ENCODE data around the gene INPP5D. TPM values are rescaled to one million over a fixed set of nuclear protein-coding genes. Genes with fewer than 3 reads are reported as not detected.

INPP5D gene
- total and polyA plus RNA-seq, 2 of the 13 experiments (the other 11 are each of a cell fraction or from before 2014, with no cell fraction given): 16.7 to 18.0 TPM

GRCh38 chr2:233148354-233148753, 88.2 kb downstream of the INPP5D start:
- POLR2A ChIA-PET: no interaction called here
- Histone ChIP-seq H3K4me2 (ENCODE audit: low read depth, low read length) (no peak overlapping the region), H3K27me3 (ENCODE audit: control insufficient read depth in 1 of 2, insufficient read depth in 2 of 2, low read length in 2 of 2) (no peaks in the 10 kb centered on the region), H3K79me2 (ENCODE audit: insufficient read depth, low read length) (no peaks in the 10 kb centered on the region), H3K4me3 (replicated peaks in 1 of 3; ENCODE audit: insufficient read depth in 1 of 3, low read depth in 2 of 3, low read length in 3 of 3) (no peak overlapping the region), H3K27ac (ENCODE audit: extremely low read length, insufficient read depth, low read length) (no peak overlapping the region), H3K9ac (ENCODE audit: insufficient read depth, low read depth, low read length) (no peak overlapping the region), H3K4me1 (ENCODE audit: insufficient read depth, low read length) (no peaks in the 10 kb centered on the region), H3K36me3 (replicated peaks in 1 of 2; ENCODE audit: control insufficient read depth in 1 of 2, insufficient read depth in 2 of 2, low read length in 2 of 2) (peaks cover 20 to 73% of the 10 kb centered on the region in 2 experiments), H2AFZ (ENCODE audit: low read length) (no peak overlapping the region), H3K9me3 (ENCODE audit: low read length) (no peaks in the 10 kb centered on the region), H4K20me1 (ENCODE audit: insufficient read depth, low read length) (no peaks in the 10 kb centered on the region)
- intact Hi-C loops (cut with micrococcal nuclease; ENCODE audit: unreplicated experiment) (no loop called here), in situ Hi-C loops (cut with HindIII; ENCODE audit: extremely low pct_ligation_motif_present, low pct_unique_long_range_greater_than_20kb) (no loop called here)
- no peak for FAIRE-seq
- DNase-seq (ENCODE audit: low spot score): no peak
- no peak for TF ChIP-seq ZNF672 (CRISPR knock-in tag; IDR thresholded peaks at IDR 0.05)
- TF ChIP-seq, protein P1, sequence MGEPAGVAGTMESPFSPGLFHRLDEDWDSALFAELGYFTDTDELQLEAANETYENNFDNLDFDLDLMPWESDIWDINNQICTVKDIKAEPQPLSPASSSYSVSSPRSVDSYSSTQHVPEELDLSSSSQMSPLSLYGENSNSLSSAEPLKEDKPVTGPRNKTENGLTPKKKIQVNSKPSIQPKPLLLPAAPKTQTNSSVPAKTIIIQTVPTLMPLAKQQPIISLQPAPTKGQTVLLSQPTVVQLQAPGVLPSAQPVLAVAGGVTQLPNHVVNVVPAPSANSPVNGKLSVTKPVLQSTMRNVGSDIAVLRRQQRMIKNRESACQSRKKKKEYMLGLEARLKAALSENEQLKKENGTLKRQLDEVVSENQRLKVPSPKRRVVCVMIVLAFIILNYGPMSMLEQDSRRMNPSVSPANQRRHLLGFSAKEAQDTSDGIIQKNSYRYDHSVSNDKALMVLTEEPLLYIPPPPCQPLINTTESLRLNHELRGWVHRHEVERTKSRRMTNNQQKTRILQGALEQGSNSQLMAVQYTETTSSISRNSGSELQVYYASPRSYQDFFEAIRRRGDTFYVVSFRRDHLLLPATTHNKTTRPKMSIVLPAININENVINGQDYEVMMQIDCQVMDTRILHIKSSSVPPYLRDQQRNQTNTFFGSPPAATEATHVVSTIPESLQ (CRISPR knock-in tag; conservative IDR thresholded peaks at IDR 0.05): no peak
- TF ChIP-seq RBFOX2 (IDR thresholded peaks at IDR 0.05; ENCODE audit: low read depth, low read length): no peak
- CTCF ChIA-PET (ENCODE audit: low intra/inter-chr PET ratio, low total read pairs): no interaction called here
- BruUV-seq (replicated peaks): no TSS peak
- WGBS (ENCODE audit: low lambda C conversion rate): 93% methylated on average over 10 of the region's 10 CpGs
- no peak for ATAC-seq

GRCh38 chr2:233152541-233152940, 92.4 kb downstream of the INPP5D start:
- 93% methylated on average over 5 of the region's 5 CpGs for whole genome bisulfite sequencing (ENCODE audit: low lambda C conversion rate)
- no peak for FAIRE-seq
- intact Hi-C loops (cut with micrococcal nuclease; ENCODE audit: unreplicated experiment) (no loop called here), in situ Hi-C loops (cut with HindIII; ENCODE audit: extremely low pct_ligation_motif_present, low pct_unique_long_range_greater_than_20kb) (no loop called here)
- no peak for ATAC-seq
- H3K4me3 ChIP-seq (replicated peaks in 1 of 3; ENCODE audit: insufficient read depth in 1 of 3, low read depth in 2 of 3, low read length in 3 of 3): no peak overlapping the region
- H4K20me1 ChIP-seq (ENCODE audit: insufficient read depth, low read length): no peaks in the 10 kb centered on the region
- no peaks in the 10 kb centered on the region for H3K9me3 ChIP-seq (ENCODE audit: low read length)
- ChIA-PET CTCF (ENCODE audit: low intra/inter-chr PET ratio, low total read pairs) (no interaction called here), POLR2A (no interaction called here)
- DNase-seq (ENCODE audit: low spot score): no peak
- no peak overlapping the region for H3K9ac ChIP-seq (ENCODE audit: insufficient read depth, low read depth, low read length)
- H3K4me1 ChIP-seq (ENCODE audit: insufficient read depth, low read length): no peaks in the 10 kb centered on the region
- no peak overlapping the region for H2AFZ ChIP-seq (ENCODE audit: low read length)
- no peak overlapping the region for H3K4me2 ChIP-seq (ENCODE audit: low read depth, low read length)
- H3K79me2 ChIP-seq (ENCODE audit: insufficient read depth, low read length): no peaks in the 10 kb centered on the region
- peaks cover 14 to 64% of the 10 kb centered on the region in 2 experiments for H3K36me3 ChIP-seq (replicated peaks in 1 of 2; ENCODE audit: control insufficient read depth in 1 of 2, insufficient read depth in 2 of 2, low read length in 2 of 2)
- no peaks in the 10 kb centered on the region for H3K27me3 ChIP-seq (ENCODE audit: control insufficient read depth in 1 of 2, insufficient read depth in 2 of 2, low read length in 2 of 2)
- no TSS peak for BruUV-seq (replicated peaks)
- no peak overlapping the region for H3K27ac ChIP-seq (ENCODE audit: extremely low read length, insufficient read depth, low read length)
- TF ChIP-seq, protein P2, sequence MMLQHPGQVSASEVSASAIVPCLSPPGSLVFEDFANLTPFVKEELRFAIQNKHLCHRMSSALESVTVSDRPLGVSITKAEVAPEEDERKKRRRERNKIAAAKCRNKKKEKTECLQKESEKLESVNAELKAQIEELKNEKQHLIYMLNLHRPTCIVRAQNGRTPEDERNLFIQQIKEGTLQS (CRISPR knock-in tag; IDR thresholded peaks at IDR 0.05): no peak
- TF ChIP-seq ZNF766 (CRISPR knock-in tag; IDR thresholded peaks at IDR 0.05; ENCODE audit: borderline replicate concordance) (no peak), ZNF484 (CRISPR knock-in tag; IDR thresholded peaks at IDR 0.05; ENCODE audit: borderline replicate concordance, low read depth) (no peak), RAD51 (IDR thresholded peaks at IDR 0.05; ENCODE audit: borderline replicate concordance) (no peak), ZNF362 (CRISPR knock-in tag; IDR thresholded peaks at IDR 0.05; ENCODE audit: borderline replicate concordance) (no peak), ZNF263 (CRISPR knock-in tag; IDR thresholded peaks at IDR 0.05) (no peak), CCAR2 (optimal IDR thresholded peaks at IDR 0.05; ENCODE audit: low read depth, low read length) (no peak), ZFP36L1 (CRISPR knock-in tag; IDR thresholded peaks at IDR 0.05) (no peak), ZFP36 (IDR thresholded peaks at IDR 0.05; ENCODE audit: borderline replicate concordance, low read depth, low read length, partially characterized antibody) (no peak), JDP2 (CRISPR knock-in tag; IDR thresholded peaks at IDR 0.05; ENCODE audit: borderline replicate concordance) (no peak), ZNF343 (CRISPR knock-in tag; IDR thresholded peaks at IDR 0.05) (no peak)
- TF ChIP-seq, protein P3, sequence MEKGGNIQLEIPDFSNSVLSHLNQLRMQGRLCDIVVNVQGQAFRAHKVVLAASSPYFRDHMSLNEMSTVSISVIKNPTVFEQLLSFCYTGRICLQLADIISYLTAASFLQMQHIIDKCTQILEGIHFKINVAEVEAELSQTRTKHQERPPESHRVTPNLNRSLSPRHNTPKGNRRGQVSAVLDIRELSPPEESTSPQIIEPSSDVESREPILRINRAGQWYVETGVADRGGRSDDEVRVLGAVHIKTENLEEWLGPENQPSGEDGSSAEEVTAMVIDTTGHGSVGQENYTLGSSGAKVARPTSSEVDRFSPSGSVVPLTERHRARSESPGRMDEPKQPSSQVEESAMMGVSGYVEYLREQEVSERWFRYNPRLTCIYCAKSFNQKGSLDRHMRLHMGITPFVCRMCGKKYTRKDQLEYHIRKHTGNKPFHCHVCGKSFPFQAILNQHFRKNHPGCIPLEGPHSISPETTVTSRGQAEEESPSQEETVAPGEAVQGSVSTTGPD (CRISPR knock-in tag; IDR thresholded peaks at IDR 0.05): no peak
